Peyer's patch (tissue), 4 donors: ENCODE data around the gene KCNAB1. TPM values are rescaled to one million over a fixed set of nuclear protein-coding genes. Genes with fewer than 3 reads are reported as not detected.

Experiments used
- DNase-seq, 3 donors: peaks; one replicate each; pipeline ENCODE4 v3.0.0-alpha.2; 2017 to 2019
- H3K27ac ChIP-seq, 4 donors: fragments of 200-600 bp; sonication (generic); one replicate each; pipeline ENCODE4 v1.5.1; 2016 to 2019
- H3K27me3 ChIP-seq, 2 donors: fragments of 200-600 bp; sonication (generic); one replicate each; pipeline ENCODE4 v1.5.1; 2019
- H3K36me3 ChIP-seq, 3 donors: fragments of 200-600 bp; sonication (generic); one replicate each; pipeline ENCODE4 v1.5.1; 2016 to 2019
- H3K4me1 ChIP-seq, 4 donors: fragments of 200-600 bp; sonication (generic); one replicate each; pipeline ENCODE4 v1.5.1; 2016 to 2019
- H3K4me3 ChIP-seq, 4 donors: fragments of 200-600 bp; sonication (generic); 1 replicate in 3 of 4; 2 replicates in 1 of 4; pipeline ENCODE4 v1.5.1; 2016 to 2019; ENCODE audit warnings: mild to moderate bottlenecking in 1 of 4
- H3K9me3 ChIP-seq, 4 donors: fragments of 200-600 bp; sonication (generic); one replicate each; pipeline ENCODE4 v1.5.1; 2016 to 2019; ENCODE audit warnings: mild to moderate bottlenecking in 1 of 4
- POLR2A ChIP-seq, 2 donors: fragments of 450-650 bp; IDR thresholded peaks; one replicate each; pipeline ENCODE4 v1.5.1; 2017; ENCODE audit warnings: antibody characterized with exemption in 2 of 2, mild to moderate bottlenecking in 2 of 2, moderate library complexity in 2 of 2
- total RNA-seq, 4 donors: library from RNA; depleted of rRNA; stranded (reverse); fragments of >200 nt; gene quantifications; one replicate each; pipeline ENCODE4 v1.1.0, GENCODE V29; 2016
- TF ChIP-seq, protein P1 (sequence below), 6 experiments: fragments of 450-650 bp in 4 of 6; fragments of 200-600 bp in 2 of 6; sonication (generic) in 1 of 6; IDR thresholded peaks; one replicate each; pipeline ENCODE4 v1.5.1; 2017 to 2019; ENCODE audit warnings: antibody characterized with exemption in 6 of 6, mild to moderate bottlenecking in 3 of 6, moderate library complexity in 1 of 6

The KCNAB1 gene
- total RNA-seq, 4 donors from 2014 or later, result 1.1 to 1.7 (median 1.6) TPM; not detected in 1

DNA sequence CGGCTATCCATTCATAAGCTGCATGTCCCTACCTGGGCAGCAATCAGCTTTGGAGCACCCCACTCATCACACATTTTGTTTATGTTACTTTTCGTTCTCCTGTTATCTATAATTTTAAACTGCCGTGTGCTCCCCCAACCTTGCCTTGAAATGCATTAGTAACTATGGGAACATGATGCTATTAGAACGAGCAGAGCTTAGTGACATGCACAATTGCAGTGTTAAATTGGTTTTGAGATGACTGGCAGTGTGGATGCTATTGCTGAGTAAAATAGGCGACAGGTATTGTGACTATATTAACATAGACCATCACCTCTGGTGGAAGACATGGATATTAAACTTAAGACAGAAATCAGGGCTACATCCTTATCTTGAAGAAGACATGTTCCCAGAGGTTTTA is 191.6 kb downstream of the KCNAB1 start:
- Histone ChIP-seq H3K4me1 (no peaks in the 10 kb centered on the region), H3K4me3 (no peak overlapping the region), H3K36me3 (no peaks in the 10 kb centered on the region), H3K27me3 (no peaks in the 10 kb centered on the region), H3K27ac (no peak overlapping the region), H3K9me3 (no peaks in the 10 kb centered on the region)
- TF ChIP-seq, protein P1, sequence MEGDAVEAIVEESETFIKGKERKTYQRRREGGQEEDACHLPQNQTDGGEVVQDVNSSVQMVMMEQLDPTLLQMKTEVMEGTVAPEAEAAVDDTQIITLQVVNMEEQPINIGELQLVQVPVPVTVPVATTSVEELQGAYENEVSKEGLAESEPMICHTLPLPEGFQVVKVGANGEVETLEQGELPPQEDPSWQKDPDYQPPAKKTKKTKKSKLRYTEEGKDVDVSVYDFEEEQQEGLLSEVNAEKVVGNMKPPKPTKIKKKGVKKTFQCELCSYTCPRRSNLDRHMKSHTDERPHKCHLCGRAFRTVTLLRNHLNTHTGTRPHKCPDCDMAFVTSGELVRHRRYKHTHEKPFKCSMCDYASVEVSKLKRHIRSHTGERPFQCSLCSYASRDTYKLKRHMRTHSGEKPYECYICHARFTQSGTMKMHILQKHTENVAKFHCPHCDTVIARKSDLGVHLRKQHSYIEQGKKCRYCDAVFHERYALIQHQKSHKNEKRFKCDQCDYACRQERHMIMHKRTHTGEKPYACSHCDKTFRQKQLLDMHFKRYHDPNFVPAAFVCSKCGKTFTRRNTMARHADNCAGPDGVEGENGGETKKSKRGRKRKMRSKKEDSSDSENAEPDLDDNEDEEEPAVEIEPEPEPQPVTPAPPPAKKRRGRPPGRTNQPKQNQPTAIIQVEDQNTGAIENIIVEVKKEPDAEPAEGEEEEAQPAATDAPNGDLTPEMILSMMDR (IDR thresholded peaks at IDR 0.05), result no peak
- no peak for TF ChIP-seq POLR2A (IDR thresholded peaks at IDR 0.05)
- no peak for DNase-seq

DNA sequence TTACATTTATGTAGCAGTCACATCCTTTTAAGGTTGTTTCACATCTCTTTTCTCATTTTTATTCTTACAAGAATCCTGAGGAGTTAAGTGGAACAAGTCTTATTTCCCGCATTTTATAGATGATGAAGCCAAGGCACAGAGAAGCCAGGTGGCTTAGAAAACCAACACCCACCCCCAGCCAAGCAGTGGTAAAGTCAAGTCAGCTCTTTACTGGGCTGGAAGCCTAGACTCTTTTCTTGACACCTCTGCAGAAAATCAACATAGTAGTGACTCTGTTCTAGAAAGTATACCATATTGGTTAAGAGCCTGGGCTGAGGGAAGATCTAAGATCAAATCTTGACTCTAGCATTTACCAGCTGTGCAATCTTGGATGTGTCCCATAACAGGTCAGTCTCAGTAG is 195.7 kb downstream of the KCNAB1 start:
- DNase-seq, result no peak
- Histone ChIP-seq H3K4me3 (no peak overlapping the region), H3K36me3 (no peaks in the 10 kb centered on the region), H3K4me1 (no peaks in the 10 kb centered on the region), H3K9me3 (no peaks in the 10 kb centered on the region), H3K27me3 (no peaks in the 10 kb centered on the region), H3K27ac (no peak overlapping the region)
- TF ChIP-seq, protein P1 (IDR thresholded peaks at IDR 0.05), result no peak
- TF ChIP-seq POLR2A (IDR thresholded peaks at IDR 0.05), result no peak

DNA sequence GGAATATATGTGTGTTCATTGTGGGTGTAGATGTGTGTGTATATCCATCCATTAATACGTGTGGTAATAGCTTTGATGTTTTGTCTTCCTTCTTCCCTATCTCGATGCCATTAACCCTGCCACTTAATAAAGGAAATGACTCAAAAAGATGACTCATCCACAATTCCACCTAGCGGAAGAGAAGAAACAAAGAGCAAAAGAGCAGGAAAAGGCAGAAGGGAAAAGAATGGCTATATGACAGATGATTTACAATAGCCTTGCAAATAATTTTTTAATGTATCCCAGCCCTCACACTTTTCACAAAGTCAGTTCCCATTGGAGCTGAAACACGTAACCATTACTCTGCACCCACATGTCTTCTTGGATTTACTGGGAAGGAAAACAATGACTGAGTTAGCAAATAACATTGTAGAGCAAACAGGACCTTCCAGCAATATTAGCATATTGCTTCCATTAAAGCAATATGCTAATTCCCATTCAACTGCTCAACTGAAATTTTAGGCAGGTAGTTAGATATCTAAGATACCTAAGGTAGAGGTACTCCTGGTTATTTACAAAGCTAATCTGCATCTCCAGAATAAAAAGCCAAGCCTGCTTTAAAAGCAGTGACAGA is 197.2 kb downstream of the KCNAB1 start:
- no peaks in the 10 kb centered on the region for H3K4me1 ChIP-seq
- no peak overlapping the region for H3K4me3 ChIP-seq
- no peaks in the 10 kb centered on the region for H3K36me3 ChIP-seq
- no peak for TF ChIP-seq POLR2A (IDR thresholded peaks at IDR 0.05)
- TF ChIP-seq, protein P1 (IDR thresholded peaks at IDR 0.05), result no peak
- no peaks in the 10 kb centered on the region for H3K27me3 ChIP-seq
- no peaks in the 10 kb centered on the region for H3K9me3 ChIP-seq
- no peak overlapping the region for H3K27ac ChIP-seq
- DNase-seq, result no peak

DNA sequence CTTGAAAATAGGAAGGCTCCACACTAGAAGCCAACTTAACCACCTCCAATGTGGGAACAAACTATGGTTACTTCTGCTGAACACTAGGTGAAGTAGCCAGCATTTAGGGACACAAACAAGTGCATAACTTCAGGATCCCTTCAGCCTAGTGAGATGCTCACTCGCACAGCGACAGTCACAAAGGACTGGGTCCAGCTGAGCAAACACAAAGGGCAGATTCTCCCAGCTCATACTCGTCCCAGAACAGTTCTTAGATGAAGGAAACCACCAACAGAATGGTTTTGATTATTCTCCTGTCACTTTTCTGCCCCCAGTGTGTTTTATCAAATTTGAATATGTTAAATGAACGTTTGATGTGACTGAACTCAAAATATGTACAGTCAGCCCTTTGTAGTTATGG is 201.6 kb downstream of the KCNAB1 start:
- Histone ChIP-seq H3K36me3 (no peaks in the 10 kb centered on the region), H3K27me3 (no peaks in the 10 kb centered on the region), H3K9me3 (no peaks in the 10 kb centered on the region), H3K4me3 (no peak overlapping the region), H3K4me1 (no peaks in the 10 kb centered on the region), H3K27ac (no peak overlapping the region)
- no peak for DNase-seq
- TF ChIP-seq POLR2A (IDR thresholded peaks at IDR 0.05), result no peak
- TF ChIP-seq, protein P1 (IDR thresholded peaks at IDR 0.05), result no peak

DNA sequence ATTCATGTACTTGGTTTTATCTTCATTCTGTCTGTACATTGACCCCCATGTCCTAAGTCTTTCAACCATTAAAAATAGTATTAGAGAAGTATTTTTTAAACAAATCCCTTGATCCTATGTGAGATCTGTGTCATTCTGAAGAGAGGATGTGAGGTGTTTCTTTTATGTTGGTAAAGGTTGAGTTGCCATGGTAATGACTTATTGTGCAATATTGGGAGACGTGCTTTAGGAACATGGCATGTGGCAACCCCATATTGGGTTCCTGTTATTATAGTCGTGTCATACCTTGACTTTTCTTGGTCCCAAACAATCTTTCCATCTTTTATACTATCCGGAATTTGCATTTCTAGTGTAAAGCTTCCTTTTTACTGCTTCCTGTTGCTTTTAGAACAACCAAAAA is 203.1 kb downstream of the KCNAB1 start:
- Histone ChIP-seq H3K36me3 (no peaks in the 10 kb centered on the region), H3K9me3 (no peaks in the 10 kb centered on the region), H3K27ac (no peak overlapping the region), H3K4me3 (no peak overlapping the region), H3K27me3 (no peaks in the 10 kb centered on the region), H3K4me1 (no peaks in the 10 kb centered on the region)
- no peak for TF ChIP-seq POLR2A (IDR thresholded peaks at IDR 0.05)
- TF ChIP-seq, protein P1 (IDR thresholded peaks at IDR 0.05), result no peak
- DNase-seq, result no peak

DNA sequence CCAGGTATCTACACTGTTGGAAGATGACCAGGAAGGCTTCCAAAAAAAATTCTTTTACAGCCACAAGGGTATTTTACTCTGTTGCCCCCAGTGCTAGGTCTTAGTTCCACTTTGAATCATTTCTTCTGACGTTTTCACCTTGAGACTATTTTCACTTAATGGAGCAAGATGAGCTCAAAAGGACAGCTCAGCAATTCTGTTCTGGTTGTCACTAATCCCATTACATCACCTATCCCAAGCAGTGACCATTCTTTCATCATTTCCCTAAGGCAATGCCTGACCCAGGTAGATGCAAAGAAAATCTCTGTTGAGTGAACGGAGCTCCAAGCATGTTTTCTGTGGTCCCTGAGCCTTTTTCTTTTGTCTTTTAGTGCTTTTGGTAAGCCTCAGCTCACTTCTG is 210.0 kb downstream of the KCNAB1 start:
- no peak for DNase-seq
- Histone ChIP-seq H3K9me3 (no peaks in the 10 kb centered on the region), H3K4me3 (no peak overlapping the region), H3K4me1 (no peaks in the 10 kb centered on the region), H3K27ac (no peak overlapping the region), H3K36me3 (no peaks in the 10 kb centered on the region), H3K27me3 (no peaks in the 10 kb centered on the region)
- TF ChIP-seq, protein P1 (IDR thresholded peaks at IDR 0.05), result no peak
- no peak for TF ChIP-seq POLR2A (IDR thresholded peaks at IDR 0.05)
